Neutrophil (primary cell): Measurements from ENCODE around the gene PPP3R1.

Source experiments
- H3K27ac ChIP-seq: fragments of 200-600 bp; sonication (generic); 2 replicates; pipeline ENCODE4 v1.5.1; 2016; ENCODE audit warnings: mild to moderate bottlenecking, moderate library complexity
- H3K27me3 ChIP-seq: fragments of 200-600 bp; sonication (generic); 2 replicates; pipeline ENCODE4 v1.6.0; 2016; ENCODE audit warnings: mild to moderate bottlenecking
- H3K36me3 ChIP-seq: fragments of 200-600 bp; sonication (generic); 2 replicates; pipeline ENCODE4 v1.5.1; 2017
- H3K4me1 ChIP-seq, 2 experiments: fragments of 200-600 bp in 1 of 2; sonication (generic) in 1 of 2; 1 replicate in 1 of 2; 2 replicates in 1 of 2; pipeline versions ENCODE4 v1.5.1 to v1.6.1; 2013 to 2016; ENCODE audit warnings: low read depth in 1 of 2, low read length in 1 of 2, mild to moderate bottlenecking in 1 of 2, moderate library complexity in 1 of 2; ENCODE audit not compliant: control insufficient read depth in 1 of 2, insufficient read depth in 1 of 2
- H3K4me3 ChIP-seq, 2 experiments: fragments of 200-600 bp in 1 of 2; sonication (generic) in 1 of 2; 1 replicate in 1 of 2; 2 replicates in 1 of 2; pipeline ENCODE4 v1.5.1; 2013 to 2016; ENCODE audit warnings: low read depth in 1 of 2, low read length in 1 of 2, mild to moderate bottlenecking in 1 of 2, moderate library complexity in 1 of 2
- H3K9me3 ChIP-seq: fragments of 200-600 bp; sonication (generic); 2 replicates; pipeline ENCODE4 v1.5.1; 2016
- TF ChIP-seq, protein P1 (sequence below): fragments of 200-600 bp; sonication (generic); IDR thresholded peaks from 2 replicates; pipeline ENCODE4 v1.5.1; 2016; ENCODE audit warnings: antibody characterized with exemption

Gene PPP3R1

DNA sequence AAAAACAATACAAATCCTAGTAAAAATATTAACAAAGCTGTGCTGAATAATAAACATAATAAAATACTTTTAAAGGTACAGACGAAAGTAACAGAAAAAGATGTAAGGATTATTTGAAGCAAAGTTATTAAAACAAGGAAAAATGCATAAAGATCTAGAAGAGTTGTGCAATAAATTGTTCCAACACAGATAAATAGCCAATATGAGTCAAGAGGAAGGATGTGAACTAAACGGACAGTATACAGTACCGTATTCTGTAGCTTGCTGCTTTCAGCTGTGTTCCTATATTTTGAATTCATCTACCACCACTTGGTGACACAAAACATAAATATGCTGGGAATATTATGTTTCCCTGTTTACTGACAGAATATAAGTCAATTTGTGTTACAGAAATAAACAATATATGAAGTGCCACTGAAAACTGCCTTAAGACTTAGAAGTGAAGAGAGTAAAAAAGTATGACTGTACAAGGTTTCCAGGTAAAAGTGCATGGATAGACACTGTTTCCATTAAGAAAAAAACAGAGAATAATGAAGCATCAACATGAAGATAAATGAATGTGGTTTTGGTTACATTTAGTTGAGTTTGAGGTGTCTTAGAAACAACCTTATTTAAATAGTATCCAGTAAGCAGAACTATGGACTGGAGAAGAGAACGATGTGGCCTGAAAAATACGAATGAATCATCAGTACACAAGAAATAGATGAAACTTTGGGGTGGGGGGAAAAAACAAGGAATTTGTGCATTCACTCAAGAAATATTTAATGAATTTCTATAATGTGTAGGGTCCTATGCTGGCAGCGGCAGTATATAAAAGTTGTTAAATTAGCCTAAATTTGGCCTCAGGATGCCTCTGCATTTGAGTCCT, 13.1 kb downstream of the PPP3R1 start:
- Histone ChIP-seq H3K36me3 (no peaks in the 10 kb centered on the region), H3K4me1 (peaks cover 45 to 62% of the 10 kb centered on the region in 2 experiments), H3K9me3 (no peaks in the 10 kb centered on the region), H3K4me3 (no peak overlapping the region), H3K27me3 (no peaks in the 10 kb centered on the region), H3K27ac (peak overlapping the region; percentile 70)
- TF ChIP-seq, protein P1, sequence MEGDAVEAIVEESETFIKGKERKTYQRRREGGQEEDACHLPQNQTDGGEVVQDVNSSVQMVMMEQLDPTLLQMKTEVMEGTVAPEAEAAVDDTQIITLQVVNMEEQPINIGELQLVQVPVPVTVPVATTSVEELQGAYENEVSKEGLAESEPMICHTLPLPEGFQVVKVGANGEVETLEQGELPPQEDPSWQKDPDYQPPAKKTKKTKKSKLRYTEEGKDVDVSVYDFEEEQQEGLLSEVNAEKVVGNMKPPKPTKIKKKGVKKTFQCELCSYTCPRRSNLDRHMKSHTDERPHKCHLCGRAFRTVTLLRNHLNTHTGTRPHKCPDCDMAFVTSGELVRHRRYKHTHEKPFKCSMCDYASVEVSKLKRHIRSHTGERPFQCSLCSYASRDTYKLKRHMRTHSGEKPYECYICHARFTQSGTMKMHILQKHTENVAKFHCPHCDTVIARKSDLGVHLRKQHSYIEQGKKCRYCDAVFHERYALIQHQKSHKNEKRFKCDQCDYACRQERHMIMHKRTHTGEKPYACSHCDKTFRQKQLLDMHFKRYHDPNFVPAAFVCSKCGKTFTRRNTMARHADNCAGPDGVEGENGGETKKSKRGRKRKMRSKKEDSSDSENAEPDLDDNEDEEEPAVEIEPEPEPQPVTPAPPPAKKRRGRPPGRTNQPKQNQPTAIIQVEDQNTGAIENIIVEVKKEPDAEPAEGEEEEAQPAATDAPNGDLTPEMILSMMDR = no peak

DNA sequence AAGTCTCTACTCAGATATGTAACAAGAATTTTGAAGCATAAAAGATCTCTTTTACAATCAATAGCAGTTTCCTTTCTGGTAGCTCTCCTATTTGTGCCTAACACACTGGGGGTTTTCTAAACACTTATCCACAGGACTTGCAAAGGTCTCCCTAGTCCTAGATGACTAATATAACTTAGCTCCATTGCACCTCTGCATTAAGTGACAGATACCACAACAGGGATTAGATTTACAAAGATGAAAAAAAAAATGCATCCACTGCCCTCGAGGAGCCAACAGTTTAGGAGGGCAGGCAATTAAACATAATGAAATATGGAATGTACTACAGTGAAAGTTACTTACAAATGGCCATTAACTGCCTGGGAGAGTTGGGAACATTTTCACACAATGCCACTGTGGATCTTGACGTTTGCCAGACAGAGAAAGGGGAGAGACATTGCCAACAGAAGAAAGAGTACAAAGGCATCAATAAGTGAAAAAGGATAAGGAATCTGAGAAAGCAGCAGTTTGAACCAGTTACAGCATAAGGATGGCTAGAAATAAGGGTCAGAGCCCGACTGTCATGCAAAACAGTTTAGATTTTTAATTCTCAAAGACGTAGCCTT, 14.3 kb downstream of the PPP3R1 start:
- Histone ChIP-seq H3K27ac (peak overlapping the region; percentile 70), H3K36me3 (no peaks in the 10 kb centered on the region), H3K27me3 (no peaks in the 10 kb centered on the region), H3K9me3 (no peaks in the 10 kb centered on the region), H3K4me1 (peaks cover 45 to 61% of the 10 kb centered on the region in 2 experiments), H3K4me3 (no peak overlapping the region)
- TF ChIP-seq, protein P1 = no peak

DNA sequence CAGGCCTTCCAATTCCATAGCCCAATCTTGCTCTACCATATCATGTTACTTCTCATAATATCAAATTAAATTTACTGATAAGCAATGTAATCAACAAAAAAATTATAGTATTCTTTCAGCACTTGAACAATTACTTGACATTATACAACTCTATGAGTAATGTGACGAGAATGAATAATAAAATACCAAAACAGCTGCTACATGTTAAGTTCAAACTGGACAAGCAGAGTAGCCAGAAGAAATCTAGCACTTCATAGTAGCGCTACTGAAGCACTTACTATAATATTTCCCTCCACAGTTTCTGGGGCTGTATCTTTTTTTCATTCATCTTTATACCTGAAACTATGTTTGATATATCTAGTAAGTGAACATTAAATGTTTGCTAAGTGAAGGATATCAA, 14.9 kb downstream of the PPP3R1 start:
- TF ChIP-seq, protein P1 = no peak
- Histone ChIP-seq H3K4me3 (no peak overlapping the region), H3K27me3 (no peaks in the 10 kb centered on the region), H3K4me1 (peaks cover 45 to 57% of the 10 kb centered on the region in 2 experiments), H3K27ac (peak overlapping the region; percentile 61), H3K9me3 (no peaks in the 10 kb centered on the region), H3K36me3 (no peaks in the 10 kb centered on the region)

DNA sequence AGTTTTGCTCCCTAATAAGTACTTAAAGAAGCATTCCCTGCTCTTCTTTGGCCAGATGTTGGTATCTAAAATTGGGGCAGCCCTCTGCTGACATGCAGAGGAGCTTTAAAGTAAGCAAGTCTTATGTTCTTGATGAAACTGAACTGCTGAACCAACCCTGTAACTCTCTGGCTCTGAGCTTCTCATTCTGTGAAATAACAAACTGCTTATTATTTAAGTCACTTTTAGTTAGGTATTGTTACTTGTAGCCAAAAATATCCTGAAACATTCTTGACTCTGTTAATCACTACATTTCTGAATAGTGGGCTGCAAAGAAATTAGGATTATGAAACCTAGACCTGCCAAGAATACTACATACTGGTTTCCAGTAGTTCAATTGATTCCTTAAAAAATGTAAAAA, 15.5 kb downstream of the PPP3R1 start:
- no peaks in the 10 kb centered on the region for H3K36me3 ChIP-seq
- no peak overlapping the region for H3K4me3 ChIP-seq
- H3K4me1 ChIP-seq = peaks cover 45 to 57% of the 10 kb centered on the region in 2 experiments
- peak overlapping the region; percentile 61 for H3K27ac ChIP-seq
- H3K9me3 ChIP-seq = no peaks in the 10 kb centered on the region
- TF ChIP-seq, protein P1 = no peak
- no peaks in the 10 kb centered on the region for H3K27me3 ChIP-seq

DNA sequence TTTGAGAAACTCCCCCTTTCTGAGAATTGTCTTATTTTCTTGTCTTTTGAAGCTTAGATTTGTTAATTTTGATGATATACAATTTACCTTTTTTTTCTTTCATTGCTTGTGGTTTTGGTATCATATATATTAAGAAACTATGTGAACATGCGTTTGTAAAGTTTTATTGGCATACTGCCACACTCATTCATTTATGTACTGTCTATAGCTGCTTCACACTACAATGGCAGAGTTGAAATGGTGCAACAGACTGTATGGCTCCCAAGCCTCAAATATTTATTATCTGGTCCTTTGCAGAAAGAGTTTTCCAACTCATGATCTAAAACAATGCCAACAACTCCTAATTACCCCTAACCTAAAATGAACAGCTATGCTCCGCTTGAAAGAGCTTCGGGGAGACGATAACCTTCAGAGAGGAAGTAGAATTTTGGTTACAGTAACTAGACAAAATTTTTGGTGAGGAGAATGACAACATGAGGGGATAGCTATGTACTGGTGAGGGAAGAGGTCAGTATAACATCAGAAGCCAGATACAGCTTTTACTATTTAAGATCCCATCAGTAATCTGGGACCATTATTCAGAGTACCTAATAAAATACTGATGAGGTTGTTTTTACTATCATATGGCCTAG, 16.1 kb downstream of the PPP3R1 start:
- Histone ChIP-seq H3K4me1 (peaks cover 41 to 62% of the 10 kb centered on the region in 2 experiments), H3K27me3 (no peaks in the 10 kb centered on the region), H3K9me3 (no peaks in the 10 kb centered on the region), H3K36me3 (no peaks in the 10 kb centered on the region), H3K4me3 (no peak overlapping the region), H3K27ac (peak overlapping the region; percentile 61)
- TF ChIP-seq, protein P1 = no peak
